ENCODE measurements around the gene ZNF827. TPM values are rescaled to one million over a fixed set of nuclear protein-coding genes. Genes with fewer than 3 reads are reported as not detected.

ZNF827 gene
- polyA plus RNA-seq, 1 donor from 2014 or later = 6.5 TPM

DNA sequence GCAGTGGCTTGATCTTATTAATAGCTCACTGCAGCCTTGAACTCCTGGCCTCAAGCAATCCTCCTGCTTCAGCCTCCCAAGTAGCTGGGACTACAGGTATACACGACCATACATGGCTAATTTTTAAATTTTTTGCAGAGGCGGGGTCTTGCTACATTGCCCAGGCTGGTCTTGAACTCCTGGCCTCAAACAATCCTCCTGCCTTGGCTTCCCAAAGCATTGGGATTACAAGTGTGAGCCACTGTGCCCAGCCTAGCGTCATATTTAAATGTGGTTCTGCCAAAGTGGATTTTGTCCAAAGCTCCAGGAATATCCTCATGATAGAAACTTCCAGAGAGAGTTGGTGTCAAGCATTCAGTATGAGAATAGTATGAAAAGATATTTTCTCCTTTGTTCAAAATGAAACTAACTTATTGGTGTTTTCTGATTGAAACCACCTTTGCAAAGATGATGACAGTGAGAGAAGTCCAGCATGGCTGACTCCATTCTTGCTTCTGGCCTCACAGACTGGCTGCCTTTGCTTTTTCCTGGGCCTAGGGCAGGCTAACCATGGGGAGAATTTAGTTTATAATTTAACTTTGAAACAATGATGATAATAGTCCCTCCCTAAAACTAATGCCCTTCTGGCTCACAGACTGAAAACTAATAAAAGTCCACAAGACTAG lies 129.6 kb downstream of the ZNF827 start:
- Mint-ChIP-seq H3K27ac (peak overlapping the region in 1 of 3 donors; percentile 10), H3K9me3 (peaks cover 5 to 12% (median 6%) of the 10 kb centered on the region in 3 donors), H3K4me3 (no peak overlapping the region), H3K27me3 (no peaks in the 10 kb centered on the region), H3K4me1 (peaks cover 0 to 14% (median 12%) of the 10 kb centered on the region in 3 donors), H3K36me3 (peaks cover 24% of the 10 kb centered on the region)

DNA sequence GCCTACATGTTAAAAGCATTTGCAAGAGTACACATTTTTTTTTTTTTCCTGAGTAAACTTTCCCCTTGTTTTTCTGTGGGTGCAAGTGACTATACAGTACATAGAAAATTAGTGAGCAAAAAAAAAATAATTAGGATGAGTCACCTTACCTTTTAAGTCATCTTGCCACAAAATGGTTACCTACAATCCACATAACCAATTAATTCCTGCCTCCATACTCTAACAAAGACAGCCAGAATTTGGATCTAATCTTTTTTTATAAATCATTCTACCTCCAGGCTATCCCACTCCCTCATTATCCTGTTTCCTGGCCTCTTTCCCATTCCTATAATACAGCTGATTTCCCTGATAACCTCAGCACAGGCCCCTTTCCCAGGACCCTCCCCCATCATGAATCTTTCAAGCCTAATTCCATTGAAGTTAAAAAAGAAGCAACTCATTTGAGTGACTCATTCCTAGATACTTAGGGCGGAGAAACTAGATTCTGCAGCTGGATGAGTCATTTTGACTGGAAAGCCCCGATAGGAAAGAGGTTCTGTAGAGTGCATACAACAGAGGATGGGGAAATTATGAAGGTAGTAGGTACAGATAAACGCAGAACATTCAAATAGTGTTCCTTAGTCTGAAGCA lies 130.5 kb downstream of the ZNF827 start:
- no peak overlapping the region for H3K4me3 Mint-ChIP-seq
- peaks cover 20% of the 10 kb centered on the region for H3K36me3 Mint-ChIP-seq
- no peak overlapping the region for H3K27ac Mint-ChIP-seq
- peaks cover 4 to 12% (median 5%) of the 10 kb centered on the region in 3 donors for H3K9me3 Mint-ChIP-seq
- peaks cover 0 to 14% (median 12%) of the 10 kb centered on the region in 3 donors for H3K4me1 Mint-ChIP-seq
- H3K27me3 Mint-ChIP-seq = no peaks in the 10 kb centered on the region

DNA sequence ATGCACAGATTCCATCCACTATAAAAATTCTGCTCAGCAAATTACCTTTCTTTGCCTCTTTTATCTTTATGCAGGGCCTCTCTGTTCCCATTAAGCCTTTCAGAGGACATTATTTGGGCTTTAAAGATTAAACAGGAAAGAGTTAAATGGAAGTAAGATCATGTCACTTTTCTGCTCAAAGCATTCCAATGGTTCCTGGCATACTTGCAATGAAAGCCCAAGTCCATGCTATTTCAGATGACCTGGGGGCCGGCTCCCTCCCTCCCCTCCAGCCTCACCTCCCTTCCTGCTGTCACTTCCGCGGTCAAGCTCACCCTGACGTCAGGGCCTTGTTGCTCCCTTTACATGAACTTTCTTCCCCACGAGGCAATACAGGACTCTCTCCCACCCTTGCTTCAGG lies 133.1 kb downstream of the ZNF827 start:
- no peak overlapping the region for H3K4me3 Mint-ChIP-seq
- H3K4me1 Mint-ChIP-seq = peaks cover 0 to 14% (median 12%) of the 10 kb centered on the region in 3 donors
- H3K36me3 Mint-ChIP-seq = peaks cover 13% of the 10 kb centered on the region
- H3K27me3 Mint-ChIP-seq = no peaks in the 10 kb centered on the region
- H3K27ac Mint-ChIP-seq = no peak overlapping the region
- H3K9me3 Mint-ChIP-seq = peaks cover 2 to 11% (median 2%) of the 10 kb centered on the region in 3 donors

GRCh38 chr4:145804116-145804515 lies 134.5 kb downstream of the ZNF827 start:
- peaks cover 6% of the 10 kb centered on the region for H3K36me3 Mint-ChIP-seq
- no peak overlapping the region for H3K4me3 Mint-ChIP-seq
- no peaks in the 10 kb centered on the region for H3K9me3 Mint-ChIP-seq
- H3K27ac Mint-ChIP-seq = peak overlapping the region in 1 of 3 donors; percentile 59
- H3K4me1 Mint-ChIP-seq = peaks cover 0 to 12% (median 11%) of the 10 kb centered on the region in 3 donors
- no peaks in the 10 kb centered on the region for H3K27me3 Mint-ChIP-seq

DNA sequence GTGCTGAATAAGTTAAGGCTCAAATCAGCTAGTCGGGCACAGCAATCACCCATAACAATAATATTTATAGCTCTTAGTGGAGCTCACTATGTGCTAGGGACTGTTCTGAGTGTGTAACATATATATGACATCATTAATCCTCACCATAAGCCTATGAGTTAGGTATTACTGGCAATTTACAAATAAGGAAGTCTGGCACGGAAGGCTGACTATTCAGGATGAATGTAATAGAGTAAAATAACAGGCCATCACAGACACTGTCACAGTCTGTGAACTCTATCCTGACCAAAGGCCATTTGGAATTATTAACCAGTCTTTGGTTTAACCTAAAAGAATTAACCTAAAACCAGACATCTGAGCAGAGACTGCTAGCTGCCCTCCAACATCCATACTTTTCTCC lies 139.4 kb downstream of the ZNF827 start:
- no peaks in the 10 kb centered on the region for H3K27me3 Mint-ChIP-seq
- H3K4me3 Mint-ChIP-seq = no peak overlapping the region
- H3K27ac Mint-ChIP-seq = peak overlapping the region in 1 of 3 donors; percentile 17
- H3K4me1 Mint-ChIP-seq = no peaks in the 10 kb centered on the region
- H3K36me3 Mint-ChIP-seq = peaks cover 7% of the 10 kb centered on the region
- no peaks in the 10 kb centered on the region for H3K9me3 Mint-ChIP-seq

GRCh38 chr4:145797278-145797677 lies 141.3 kb downstream of the ZNF827 start:
- Mint-ChIP-seq H3K27me3 (no peaks in the 10 kb centered on the region), H3K4me3 (no peak overlapping the region), H3K9me3 (no peaks in the 10 kb centered on the region), H3K27ac (no peak overlapping the region), H3K36me3 (peaks cover 12% of the 10 kb centered on the region), H3K4me1 (no peaks in the 10 kb centered on the region)

DNA sequence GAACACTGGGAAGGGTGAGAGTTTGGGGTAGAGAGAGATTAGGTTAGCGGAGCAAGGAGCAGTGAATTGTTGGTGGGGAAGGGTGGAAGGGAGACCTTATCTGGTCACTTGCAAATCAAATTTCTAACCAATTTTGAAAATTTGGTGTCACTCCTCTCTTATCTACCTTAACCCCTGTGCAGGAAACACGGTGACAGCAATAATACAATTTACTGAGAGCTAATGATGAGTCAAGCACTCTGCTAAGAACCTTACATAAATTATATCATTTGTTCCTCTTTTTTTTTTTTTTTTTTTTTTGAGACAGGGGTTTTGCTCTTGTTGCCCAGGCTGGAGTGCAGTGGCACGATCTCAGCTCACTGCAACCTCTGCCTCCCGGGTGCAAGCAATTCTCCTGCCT lies 142.3 kb downstream of the ZNF827 start:
- Mint-ChIP-seq H3K36me3 (peaks cover 12% of the 10 kb centered on the region), H3K4me1 (no peaks in the 10 kb centered on the region), H3K9me3 (no peaks in the 10 kb centered on the region), H3K27me3 (no peaks in the 10 kb centered on the region), H3K4me3 (no peak overlapping the region), H3K27ac (no peak overlapping the region)

- H3K36me3 Mint-ChIP-seq = peaks cover 15% of the 10 kb centered on the region
- H3K27ac Mint-ChIP-seq = no peak overlapping the region
- no peaks in the 10 kb centered on the region for H3K4me1 Mint-ChIP-seq
- no peaks in the 10 kb centered on the region for H3K27me3 Mint-ChIP-seq
- no peaks in the 10 kb centered on the region for H3K9me3 Mint-ChIP-seq
- no peak overlapping the region for H3K4me3 Mint-ChIP-seq
Measured at GRCh38 chr4:145795521-145795920, 143.1 kb downstream of the ZNF827 start.

GRCh38 chr4:145792429-145792828 lies 146.2 kb downstream of the ZNF827 start:
- H3K4me3 Mint-ChIP-seq = no peak overlapping the region
- no peaks in the 10 kb centered on the region for H3K27me3 Mint-ChIP-seq
- no peaks in the 10 kb centered on the region for H3K4me1 Mint-ChIP-seq
- no peak overlapping the region for H3K27ac Mint-ChIP-seq
- no peaks in the 10 kb centered on the region for H3K9me3 Mint-ChIP-seq
- peaks cover 15% of the 10 kb centered on the region for H3K36me3 Mint-ChIP-seq

- no peaks in the 10 kb centered on the region for H3K4me1 Mint-ChIP-seq
- no peaks in the 10 kb centered on the region for H3K9me3 Mint-ChIP-seq
- H3K27me3 Mint-ChIP-seq = no peaks in the 10 kb centered on the region
- peaks cover 15% of the 10 kb centered on the region for H3K36me3 Mint-ChIP-seq
- no peak overlapping the region for H3K4me3 Mint-ChIP-seq
- H3K27ac Mint-ChIP-seq = no peak overlapping the region
Measured at GRCh38 chr4:145791988-145792387, 146.6 kb downstream of the ZNF827 start.

GRCh38 chr4:145788755-145789154 lies 149.9 kb downstream of the ZNF827 start:
- H3K27ac Mint-ChIP-seq = no peak overlapping the region
- peaks cover 0 to 2% (median 0%) of the 10 kb centered on the region in 3 donors for H3K4me1 Mint-ChIP-seq
- H3K27me3 Mint-ChIP-seq = no peaks in the 10 kb centered on the region
- peaks cover 0 to 9% (median 6%) of the 10 kb centered on the region in 3 donors for H3K9me3 Mint-ChIP-seq
- no peak overlapping the region for H3K4me3 Mint-ChIP-seq
- H3K36me3 Mint-ChIP-seq = peaks cover 7% of the 10 kb centered on the region

DNA sequence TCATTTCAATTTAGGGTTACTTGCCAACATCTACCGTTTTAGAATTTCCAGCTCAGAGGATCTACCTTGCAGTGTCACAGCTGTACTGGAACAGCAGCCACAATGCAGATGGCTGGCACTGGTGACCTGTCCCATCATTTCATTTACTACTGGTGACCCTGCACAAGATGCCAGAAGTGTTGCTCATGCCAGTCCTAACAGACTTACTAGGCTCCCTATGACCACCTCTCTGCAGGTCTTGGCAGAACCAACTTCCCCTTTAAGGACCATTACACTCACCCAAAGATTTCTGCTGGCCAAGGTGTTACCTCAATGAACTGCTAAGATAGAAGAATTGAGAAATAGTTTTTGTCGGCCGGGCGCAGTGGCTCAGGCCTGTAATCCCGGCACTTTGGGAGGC lies 151.8 kb downstream of the ZNF827 start:
- no peak overlapping the region for H3K4me3 Mint-ChIP-seq
- H3K27me3 Mint-ChIP-seq = no peaks in the 10 kb centered on the region
- no peak overlapping the region for H3K27ac Mint-ChIP-seq
- peaks cover 0 to 11% (median 7%) of the 10 kb centered on the region in 3 donors for H3K9me3 Mint-ChIP-seq
- H3K4me1 Mint-ChIP-seq = peaks cover 0 to 2% (median 0%) of the 10 kb centered on the region in 3 donors
- H3K36me3 Mint-ChIP-seq = peaks cover 4% of the 10 kb centered on the region

DNA sequence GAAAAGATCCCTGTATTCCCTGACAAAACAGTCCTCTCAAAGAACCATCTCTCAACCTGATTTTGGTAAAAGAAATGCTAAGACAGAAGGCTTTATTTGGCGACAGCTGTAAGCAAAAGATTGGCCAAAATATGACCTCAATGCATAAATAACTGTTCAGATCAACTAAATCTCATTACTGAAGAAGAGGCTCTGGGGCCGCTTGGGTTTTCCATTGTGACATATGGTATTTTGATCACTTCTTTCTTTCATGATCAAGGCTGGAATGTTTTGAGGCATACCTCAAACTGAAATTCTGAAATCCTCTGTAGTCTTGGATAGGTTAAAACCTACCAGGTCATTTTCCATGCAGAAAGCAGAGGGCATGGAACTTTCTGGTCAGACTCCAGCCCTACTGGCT lies 152.4 kb downstream of the ZNF827 start:
- H3K4me3 Mint-ChIP-seq = no peak overlapping the region
- peaks cover 0 to 11% (median 7%) of the 10 kb centered on the region in 3 donors for H3K9me3 Mint-ChIP-seq
- H3K27me3 Mint-ChIP-seq = no peaks in the 10 kb centered on the region
- H3K36me3 Mint-ChIP-seq = peaks cover 4% of the 10 kb centered on the region
- H3K27ac Mint-ChIP-seq = no peak overlapping the region
- H3K4me1 Mint-ChIP-seq = peaks cover 0 to 2% (median 0%) of the 10 kb centered on the region in 3 donors

GRCh38 chr4:145785391-145786008 lies 153.1 kb downstream of the ZNF827 start:
- Mint-ChIP-seq H3K27ac (no peak overlapping the region), H3K4me3 (no peak overlapping the region), H3K4me1 (peaks cover 0 to 2% (median 0%) of the 10 kb centered on the region in 3 donors), H3K27me3 (no peaks in the 10 kb centered on the region), H3K36me3 (peaks cover under 1% of the 10 kb centered on the region), H3K9me3 (peaks cover 0 to 11% (median 7%) of the 10 kb centered on the region in 3 donors)

GRCh38 chr4:145784036-145784435 lies 154.6 kb downstream of the ZNF827 start:
- no peak overlapping the region for H3K27ac Mint-ChIP-seq
- no peak overlapping the region for H3K4me3 Mint-ChIP-seq
- peaks cover 0 to 2% (median 0%) of the 10 kb centered on the region in 3 donors for H3K4me1 Mint-ChIP-seq
- peaks cover 2% of the 10 kb centered on the region for H3K36me3 Mint-ChIP-seq
- H3K9me3 Mint-ChIP-seq = peaks cover 0 to 11% (median 7%) of the 10 kb centered on the region in 3 donors
- H3K27me3 Mint-ChIP-seq = no peaks in the 10 kb centered on the region
